ENCODE results near the gene MICALL2. TPM values are rescaled to one million over a fixed set of nuclear protein-coding genes. Genes with fewer than 3 reads are reported as not detected.

Gene MICALL2
- polyA plus RNA-seq, 1 experiment: 11.1 TPM

GRCh38 chr7:1475991-1476390 lies 16.7 kb upstream of the MICALL2 start:
- no peaks in the 10 kb centered on the region for H3K27me3 ChIP-seq (ENCODE audit: control insufficient read depth, insufficient read depth, low read length)
- no peak for TF ChIP-seq CTCF (IDR thresholded peaks at IDR 0.05; ENCODE audit: insufficient read depth, low read depth, low read length)
- no peak for DNase-seq (ENCODE audit: low read depth)
- ChIA-PET POLR2A (no interaction called here), CTCF (interaction anchor here (0.6 to 5.2 kb wide), 6 partner anchors 9 to 44 kb away, joined by 3 to 36 read pairs (median 4); partner anchors contain the start of gene MICALL2)
- no peak overlapping the region for H3K4me3 ChIP-seq (ENCODE audit: low read depth, low read length)
- peaks cover 39% of the 10 kb centered on the region for H3K36me3 ChIP-seq (ENCODE audit: control insufficient read depth, insufficient read depth, low read length)

GRCh38 chr7:1475393-1475792 lies 16.1 kb upstream of the MICALL2 start:
- TF ChIP-seq CTCF (IDR thresholded peaks at IDR 0.05; ENCODE audit: insufficient read depth, low read depth, low read length): no peak
- Histone ChIP-seq H3K27me3 (ENCODE audit: control insufficient read depth, insufficient read depth, low read length) (no peaks in the 10 kb centered on the region), H3K4me3 (ENCODE audit: low read depth, low read length) (no peak overlapping the region), H3K36me3 (ENCODE audit: control insufficient read depth, insufficient read depth, low read length) (peaks cover 36% of the 10 kb centered on the region)
- DNase-seq (ENCODE audit: low read depth): no peak
- CTCF ChIA-PET: interaction anchor here (1.2 to 5.2 kb wide), 9 partner anchors 9 to 282 kb away, joined by 3 to 36 read pairs (median 10); partner anchors contain the start of gene MICALL2
- POLR2A ChIA-PET: no interaction called here

- CTCF ChIA-PET: interaction anchor here (0.7 to 5.2 kb wide), 23 partner anchors 9 to 281 kb away, joined by 3 to 36 read pairs (median 6); partner anchors contain the start of genes MICALL2 and TMEM184A
- Histone ChIP-seq H3K27me3 (ENCODE audit: control insufficient read depth, insufficient read depth, low read length) (no peaks in the 10 kb centered on the region), H3K36me3 (ENCODE audit: control insufficient read depth, insufficient read depth, low read length) (peaks cover 35% of the 10 kb centered on the region), H3K4me3 (ENCODE audit: low read depth, low read length) (no peak overlapping the region)
- no peak for TF ChIP-seq CTCF (IDR thresholded peaks at IDR 0.05; ENCODE audit: insufficient read depth, low read depth, low read length)
- no peak for DNase-seq (ENCODE audit: low read depth)
- POLR2A ChIA-PET: no interaction called here
Observed at GRCh38 chr7:1474736-1475135, 15.5 kb upstream of the MICALL2 start.

GRCh38 chr7:1473864-1474512 lies 14.7 kb upstream of the MICALL2 start:
- CTCF ChIA-PET: interaction anchor here (0.7 to 5.2 kb wide), 24 partner anchors 10 to 280 kb away, joined by 3 to 36 read pairs (median 5); partner anchors contain the start of genes MICALL2 and TMEM184A
- DNase-seq (ENCODE audit: low read depth): no peak
- no peaks in the 10 kb centered on the region for H3K27me3 ChIP-seq (ENCODE audit: control insufficient read depth, insufficient read depth, low read length)
- peaks cover 31% of the 10 kb centered on the region for H3K36me3 ChIP-seq (ENCODE audit: control insufficient read depth, insufficient read depth, low read length)
- TF ChIP-seq CTCF (IDR thresholded peaks at IDR 0.05; ENCODE audit: insufficient read depth, low read depth, low read length): peak; percentile 93
- no peak overlapping the region for H3K4me3 ChIP-seq (ENCODE audit: low read depth, low read length)
- POLR2A ChIA-PET: no interaction called here

- ChIA-PET CTCF (interaction anchor here (1.6 kb wide), 1 partner anchor 277 kb away, joined by 4 read pairs; no protein-coding TSS in a partner anchor), POLR2A (no interaction called here)
- Histone ChIP-seq H3K27me3 (ENCODE audit: control insufficient read depth, insufficient read depth, low read length) (no peaks in the 10 kb centered on the region), H3K36me3 (ENCODE audit: control insufficient read depth, insufficient read depth, low read length) (peaks cover 24% of the 10 kb centered on the region), H3K4me3 (ENCODE audit: low read depth, low read length) (no peak overlapping the region)
- DNase-seq (ENCODE audit: low read depth): no peak
- no peak for TF ChIP-seq CTCF (IDR thresholded peaks at IDR 0.05; ENCODE audit: insufficient read depth, low read depth, low read length)
Observed at GRCh38 chr7:1470901-1471300, 11.6 kb upstream of the MICALL2 start.
